AG04450 (cell line): ENCODE data around the gene LDHA. TPM values are rescaled to one million over a fixed set of nuclear protein-coding genes. Genes with fewer than 3 reads are reported as not detected.

ENCODE experiments used
- CTCF ChIA-PET: fragments of 300-600, 350-600 bp; formaldehyde crosslinking; extraction: SDS; loops from one replicate; lab custom pipeline; 2022; ENCODE audit warnings: antibody characterized with exemption, inconsistent platforms; lab: Charles Lee
- POLR2A ChIA-PET: fragments of 350-600 bp; formaldehyde crosslinking; extraction: SDS; loops from one replicate; lab custom pipeline; 2021; ENCODE audit warnings: antibody characterized with exemption, inconsistent platforms; lab: Yijun Ruan, JAX
- DNase-seq: peaks from one replicate; pipeline ENCODE4 v3.0.0-alpha.2; 2011; ENCODE audit warnings: low read depth, low spot score
- H3K27ac ChIP-seq: one replicate; pipeline ENCODE4 v1.5.1; 2012; ENCODE audit warnings: low read depth, low read length, control low read depth
- H3K27me3 ChIP-seq: one replicate; pipeline ENCODE4 v1.6.0; 2012; ENCODE audit warnings: low read length; ENCODE audit not compliant: control insufficient read depth, insufficient read depth
- H3K4me3 ChIP-seq: 2 replicates; pipeline ENCODE4 v1.5.1; 2011; ENCODE audit warnings: mild to moderate bottlenecking, low read depth, low read length, control low read depth
- H3K9me3 ChIP-seq: 2 replicates; pipeline ENCODE4 v1.5.1; 2012; ENCODE audit warnings: low read length; ENCODE audit not compliant: control insufficient read depth, insufficient read depth
- CTCF ChIP-seq: IDR thresholded peaks from 2 replicates; pipeline ENCODE4 v1.5.1; 2011; ENCODE audit warnings: low read depth, low read length, control low read depth, inconsistent platforms
- polyA plus RNA-seq: library from polyadenylated mRNA; depleted of rRNA; stranded (reverse); fragments of >200 nt; gene quantifications from 2 replicates; pipeline ENCODE4 v1.2.3, GENCODE V29; 2011

LDHA gene
- polyA plus RNA-seq, 1 experiment: 887 TPM

GRCh38 chr11:18364495-18365073 lies 29.8 kb upstream of the LDHA start:
- no peak overlapping the region for H3K27ac ChIP-seq
- ChIA-PET CTCF (interaction anchor here (0.7 kb wide), 1 partner anchor 20 kb away, joined by 4 read pairs; no protein-coding TSS in a partner anchor), POLR2A (no interaction called here)
- H3K4me3 ChIP-seq: no peak overlapping the region
- H3K9me3 ChIP-seq: no peaks in the 10 kb centered on the region
- H3K27me3 ChIP-seq: no peaks in the 10 kb centered on the region
- TF ChIP-seq CTCF: no peak
- DNase-seq: no peak

GRCh38 chr11:18365741-18366140 lies 28.6 kb upstream of the LDHA start:
- no peaks in the 10 kb centered on the region for H3K27me3 ChIP-seq
- H3K9me3 ChIP-seq: no peaks in the 10 kb centered on the region
- POLR2A ChIA-PET: interaction anchor here (0.7 kb wide), 1 partner anchor 30 kb away, joined by 3 read pairs; no protein-coding TSS in a partner anchor
- CTCF ChIA-PET: no interaction called here
- no peak overlapping the region for H3K27ac ChIP-seq
- no peak overlapping the region for H3K4me3 ChIP-seq
- no peak for DNase-seq
- TF ChIP-seq CTCF: no peak

GRCh38 chr11:18366286-18366685 lies 28.1 kb upstream of the LDHA start:
- Histone ChIP-seq H3K27ac (no peak overlapping the region), H3K9me3 (no peaks in the 10 kb centered on the region), H3K27me3 (no peaks in the 10 kb centered on the region), H3K4me3 (no peak overlapping the region)
- POLR2A ChIA-PET: interaction anchor here (0.7 kb wide), 1 partner anchor 30 kb away, joined by 3 read pairs; no protein-coding TSS in a partner anchor
- DNase-seq: no peak
- CTCF ChIA-PET: no interaction called here
- no peak for TF ChIP-seq CTCF

- H3K9me3 ChIP-seq: no peaks in the 10 kb centered on the region
- no peak for TF ChIP-seq CTCF
Measured at GRCh38 chr11:18367431-18367830, 26.9 kb upstream of the LDHA start.

GRCh38 chr11:18368221-18368620 lies 26.1 kb upstream of the LDHA start:
- ChIA-PET POLR2A (no interaction called here), CTCF (interaction anchor here (0.9 kb wide), 1 partner anchor 12 kb away, joined by 3 read pairs; no protein-coding TSS in a partner anchor)
- no peaks in the 10 kb centered on the region for H3K9me3 ChIP-seq
- no peak overlapping the region for H3K27ac ChIP-seq
- no peaks in the 10 kb centered on the region for H3K27me3 ChIP-seq
- TF ChIP-seq CTCF: no peak
- H3K4me3 ChIP-seq: no peak overlapping the region
- no peak for DNase-seq

More at GRCh38 chr11:18367431-18367830, 26.9 kb upstream of the LDHA start:
- DNase-seq: no peak
- Histone ChIP-seq H3K27ac (no peak overlapping the region), H3K27me3 (no peaks in the 10 kb centered on the region), H3K4me3 (no peak overlapping the region)
- CTCF ChIA-PET: interaction anchor here (0.9 kb wide), 1 partner anchor 11 kb away, joined by 3 read pairs; no protein-coding TSS in a partner anchor
- POLR2A ChIA-PET: no interaction called here
